GM12878 (cell line): ENCODE data around the gene SQSTM1. TPM values are rescaled to one million over a fixed set of nuclear protein-coding genes. Genes with fewer than 3 reads are reported as not detected.

Experiments used
- ATAC-seq: fragments of 200-7000 bp; cut with Tn5 transposase; 3 replicates; pipeline ENCODE4 v1.9.1; 2020; ENCODE audit warnings: mild to moderate bottlenecking, moderate library complexity
- BruUV-seq: library from RNA; stranded (reverse); fragments of 400-500 nt; replicated peaks from 2 replicates; lab custom pipeline; 2021; lab: Mats Ljungman, UMichigan
- CTCF ChIA-PET: fragments of 300-600 bp; sonication (Branson Sonifier 250); formaldehyde crosslinking; extraction: SDS; loops from one replicate; lab custom pipeline; 2021; ENCODE audit warnings: inconsistent platforms; lab: Yijun Ruan, JAX
- POLR2A ChIA-PET: fragments of 350-600 bp; formaldehyde crosslinking; extraction: SDS; loops from one replicate; lab custom pipeline; 2021; ENCODE audit warnings: inconsistent platforms; lab: Charles Lee
- RAD21 ChIA-PET: fragments of 300-600 bp; sonication (Branson Sonifier 250); formaldehyde crosslinking; loops from one replicate; lab custom pipeline; 2023; ENCODE audit warnings: antibody characterized with exemption; ENCODE audit not compliant: unreplicated experiment; lab: Charles Lee
- SMC1A ChIA-PET: fragments of 300-600 bp; sonication (Branson Sonifier 250); formaldehyde crosslinking; loops from one replicate; lab custom pipeline; 2023; ENCODE audit not compliant: unreplicated experiment, uncharacterized antibody; lab: Charles Lee
- DNase-seq: peaks from one replicate; pipeline ENCODE4 v3.0.0-alpha.2; 2011; ENCODE audit warnings: low read depth, low spot score
- FAIRE-seq: peaks from 3 replicates; lab custom pipeline; 2011; peaks lifted over from hg19 to GRCh38; lab: Jason Lieb, UNC
- H2AFZ ChIP-seq: 2 replicates; pipeline ENCODE4 v1.6.0; 2011; ENCODE audit warnings: low read depth, low read length, control low read depth; ENCODE audit not compliant: control insufficient read depth
- H3K27ac ChIP-seq: 2 replicates; pipeline ENCODE4 v1.5.1; 2011; ENCODE audit warnings: control low read depth; ENCODE audit not compliant: control insufficient read depth, insufficient read depth
- H3K27me3 ChIP-seq, 2 experiments: replicated peaks in 1 of 2; 2 replicates each; pipeline versions ENCODE4 v1.6.0 to v1.6.1; 2011; ENCODE audit warnings: low read length in 1 of 2; ENCODE audit not compliant: control insufficient read depth in 2 of 2, insufficient read depth in 2 of 2
- H3K36me3 ChIP-seq, 2 experiments: 2 replicates each; pipeline ENCODE4 v1.5.1; 2011; ENCODE audit warnings: low read length in 1 of 2; ENCODE audit not compliant: control insufficient read depth in 2 of 2, insufficient read depth in 2 of 2
- H3K4me1 ChIP-seq: 2 replicates; pipeline ENCODE4 v1.6.1; 2011; ENCODE audit warnings: mild to moderate bottlenecking, low read length, moderate library complexity, mixed read lengths; ENCODE audit not compliant: control insufficient read depth, insufficient read depth
- H3K4me2 ChIP-seq: 2 replicates; pipeline ENCODE4 v1.6.0; 2011; ENCODE audit warnings: control low read depth; ENCODE audit not compliant: control insufficient read depth, insufficient read depth
- H3K4me3 ChIP-seq: fragments of 200-600 bp; sonication (generic); 2 replicates; pipeline ENCODE4 v1.5.1; 2016
- H3K79me2 ChIP-seq: 2 replicates; pipeline ENCODE4 v1.6.0; 2011; ENCODE audit warnings: low read length; ENCODE audit not compliant: control insufficient read depth, insufficient read depth
- H3K9ac ChIP-seq: 2 replicates; pipeline ENCODE4 v1.8.0; 2011; ENCODE audit warnings: low read length, control low read depth, mixed read lengths; ENCODE audit not compliant: control insufficient read depth, insufficient read depth
- H3K9me3 ChIP-seq: replicated peaks from 3 replicates; pipeline ENCODE4 v1.5.1; 2011; ENCODE audit warnings: mild to moderate bottlenecking, low read length; ENCODE audit not compliant: control insufficient read depth, insufficient read depth
- H4K20me1 ChIP-seq: 2 replicates; pipeline ENCODE4 v1.6.0; 2011; ENCODE audit not compliant: control insufficient read depth, insufficient read depth
- DPF2 ChIP-seq: fragments of 450-650 bp; IDR thresholded peaks from 2 replicates; pipeline ENCODE4 v1.6.1; 2017; ENCODE audit warnings: mild to moderate bottlenecking
- POLR2A ChIP-seq: IDR thresholded peaks from 2 replicates; pipeline ENCODE4 v1.6.1; 2011; ENCODE audit warnings: low read depth, mild to moderate bottlenecking, low read length
- TBL1XR1 ChIP-seq: IDR thresholded peaks from 2 replicates; pipeline ENCODE4 v1.6.1; 2012; ENCODE audit warnings: low read depth, low read length, improper control_type of control experiment
- ZNF207 ChIP-seq: fragments of 450-650 bp; IDR thresholded peaks from 2 replicates; pipeline ENCODE4 v1.6.1; 2014; ENCODE audit warnings: antibody characterized with exemption, mild to moderate bottlenecking, borderline replicate concordance
- WGBS: methylation state at CpG from one replicate; pipeline ENCODE4 v1.1.6; 2016; ENCODE audit warnings: low lambda C conversion rate; ENCODE audit not compliant: insufficient replicate concordance, insufficient coverage; ENCODE audit errors: missing lambda C conversion rate; 5-methylcytosine and 5-hydroxymethylcytosine counted together
- in situ Hi-C: fragments of 300-500 bp; cut with MboI; formaldehyde crosslinking; loops from 9 replicates; pipeline ENCODE4 v1.14.3; 2018; ENCODE audit warnings: mixed read lengths
- intact Hi-C: fragments of 100-400 bp; cut with micrococcal nuclease; formaldehyde crosslinking; loops from one replicate; pipeline ENCODE4 v1.14.2; 2022; ENCODE audit not compliant: unreplicated experiment
- polyA plus RNA-seq, 11 experiments: library from polyadenylated mRNA; depleted of rRNA in 4 of 11; unstranded in 6 of 11; stranded (reverse) in 5 of 11; fragments of >200 nt; fragmentation: Nextera tagmentation in 4 of 11; fragmentation: Illumina TruSeq in 1 of 11; extraction: Ambion mirVana in 4 of 11; extraction: Trizol in 1 of 11; gene quantifications; 1 replicate in 1 of 11; 2 replicates in 10 of 11; pipeline versions ENCODE4 v1.2.1 to v1.2.3, GENCODE V29; 2011 to 2016; ENCODE audit warnings: inconsistent platforms in 2 of 11, missing spikeins in 2 of 11, low read depth in 1 of 11
- total RNA-seq, 4 experiments: library from RNA; depleted of rRNA in 3 of 4; stranded (reverse); fragments of >200 nt in 3 of 4; fragmentation: Illumina TruSeq in 1 of 4; extraction: Trizol in 1 of 4; gene quantifications; 2 replicates each; pipeline versions ENCODE4 v1.2.1 to v1.2.3, GENCODE V29; 2013 to 2021

Gene SQSTM1
- total and polyA plus RNA-seq, 10 of the 15 experiments (the other 5 are each of a cell fraction or from before 2014, with no cell fraction given): 6.3 to 138 (median 62.1) TPM

DNA sequence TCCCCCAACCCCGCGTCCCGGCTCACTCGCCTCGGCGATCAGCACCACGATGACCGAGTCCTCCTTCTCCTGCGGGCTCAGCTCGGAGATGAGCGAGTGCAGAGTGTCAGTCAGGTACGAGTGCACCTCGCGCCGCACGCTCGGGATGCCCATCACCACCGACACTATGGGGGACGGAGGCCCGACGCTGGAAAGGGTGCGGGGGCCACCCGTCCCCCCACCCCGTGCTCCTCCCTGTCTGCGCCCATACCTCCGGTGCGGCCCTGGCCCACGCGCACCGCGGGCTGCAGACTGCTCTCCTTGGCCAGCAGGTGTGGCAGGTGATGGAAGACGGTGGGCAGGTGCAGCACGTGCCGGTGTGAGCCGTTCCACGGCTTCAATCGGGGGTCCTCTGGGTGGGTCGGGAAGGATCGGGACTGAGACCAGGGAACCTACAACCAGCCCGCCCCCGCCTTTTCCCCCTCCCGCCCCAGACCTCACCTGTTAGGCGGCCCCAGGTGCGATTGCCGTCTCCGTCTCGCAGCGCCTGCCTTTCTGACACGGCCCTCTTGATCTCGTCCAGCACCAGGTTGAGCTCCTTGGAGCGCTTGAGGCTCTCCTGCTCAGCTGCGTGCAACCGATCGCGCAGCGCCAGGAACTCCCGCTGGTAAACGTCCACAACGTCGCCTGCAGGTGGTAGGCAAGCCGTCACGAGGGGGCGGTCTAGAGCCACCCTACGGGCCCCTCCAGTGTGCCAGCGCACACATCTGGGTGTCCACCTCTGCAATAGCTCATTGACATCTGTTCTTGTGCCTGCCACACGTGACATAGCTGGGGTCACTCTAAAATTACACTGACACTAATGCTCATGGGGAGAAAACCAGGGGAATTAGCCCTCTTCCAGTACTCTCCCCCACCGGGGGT lies 19.1 kb upstream of the SQSTM1 start (continued):
- 0 out of 2 replicates have a peak, but pooled peaks have one; percentile 50 for TF ChIP-seq ZNF207

DNA sequence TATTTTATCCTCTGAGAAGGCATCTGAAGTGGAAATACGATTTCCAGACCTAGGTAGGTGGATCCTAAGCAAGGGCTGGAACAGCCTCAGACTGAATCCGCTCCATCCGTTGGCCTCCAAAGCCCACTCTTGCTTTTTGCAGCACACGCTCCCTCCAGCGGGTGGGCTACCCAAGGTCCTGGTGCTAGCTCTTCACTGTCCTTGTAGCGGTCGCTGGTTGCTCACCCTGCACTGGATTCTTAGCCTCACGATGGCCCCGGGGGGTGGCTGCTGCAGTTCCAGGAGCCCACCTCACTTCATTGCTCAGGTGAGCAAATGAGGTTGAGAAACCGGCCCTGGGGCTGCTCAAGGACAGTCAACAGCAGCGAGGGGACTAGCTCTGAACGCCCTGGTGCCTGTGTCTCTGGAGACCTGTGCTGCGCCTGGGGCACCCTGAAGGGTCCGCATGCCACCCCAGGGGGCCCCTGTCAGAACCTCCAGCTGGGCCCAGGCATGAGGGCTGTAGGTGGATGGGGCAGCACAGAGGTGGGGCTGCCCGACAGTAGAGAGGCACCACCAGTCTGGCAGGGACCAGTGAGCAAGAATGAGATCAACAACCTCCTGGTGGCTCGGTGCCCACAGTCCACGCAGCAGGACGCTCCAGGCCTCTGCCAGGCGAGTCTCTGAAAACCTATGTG lies 18.4 kb upstream of the SQSTM1 start:
- in situ Hi-C loops: loop anchor here (5.0 to 25.0 kb wide), 2 partner anchors 110 to 1010 kb away; partner anchors contain the start of gene MGAT1
- no peak overlapping the region for H3K9ac ChIP-seq

More for the DNA sequence above, 18.4 kb upstream of the SQSTM1 start:
- Histone ChIP-seq H3K79me2 (peaks cover 31% of the 10 kb centered on the region), H3K36me3 (peaks cover 0 to 13% of the 10 kb centered on the region in 2 experiments; a peak in 2 of 4 replicates), H3K27me3 (no peaks in the 10 kb centered on the region), H4K20me1 (no peaks in the 10 kb centered on the region), H2AFZ (no peak overlapping the region), H3K9me3 (no peaks in the 10 kb centered on the region), H3K4me1 (peaks cover 16% of the 10 kb centered on the region), H3K4me3 (no peak overlapping the region), H3K4me2 (no peak overlapping the region), H3K27ac (no peak overlapping the region)
- no TSS peak for BruUV-seq
- ATAC-seq (no peak), FAIRE-seq (no peak), DNase-seq (no peak)
- ChIA-PET RAD21 (interaction anchor here (0.7 to 1.7 kb wide), 9 partner anchors 9 to 169 kb away, joined by 3 to 6 read pairs (median 3); no protein-coding TSS in a partner anchor), SMC1A (interaction anchor here (0.6 to 1.6 kb wide), 7 partner anchors 18 to 173 kb away, joined by 3 to 9 read pairs (median 5); partner anchors contain the start of genes MRNIP and SQSTM1), POLR2A (interaction anchor here (0.6 to 1.0 kb wide), 2 partner anchors 18 to 90 kb away, joined by 4 to 6 read pairs; partner anchors contain the start of gene SQSTM1), CTCF (interaction anchor here (0.6 to 3.2 kb wide), 29 partner anchors 9 to 448 kb away, joined by 3 to 19 read pairs (median 4); partner anchors contain the start of genes MRNIP and SQSTM1)
- intact Hi-C loops: loop anchor here (1.0 kb wide), 1 partner anchor 173 kb away; no protein-coding TSS in a partner anchor
- TF ChIP-seq TBL1XR1 (no peak), DPF2 (no peak), POLR2A (peak; percentile 12; the same call in 1 of the 2 replicates)
- WGBS: 88% methylated on average over 19 of the region's 19 CpGs
